HPDE6-E6E7 (cell line): Measurements from ENCODE around the gene PCSK6.
"Not testable (repeated sequence)": the region's sequence is repeated elsewhere in the genome, so short reads cannot be mapped to it uniquely, and the experiment has no call there.

Experiments used
- DNase-seq: peaks from one replicate; pipeline ENCODE4 v3.0.0; 2011; ENCODE audit warnings: missing footprints; ENCODE audit errors: extremely low spot score

PCSK6 gene

DNA sequence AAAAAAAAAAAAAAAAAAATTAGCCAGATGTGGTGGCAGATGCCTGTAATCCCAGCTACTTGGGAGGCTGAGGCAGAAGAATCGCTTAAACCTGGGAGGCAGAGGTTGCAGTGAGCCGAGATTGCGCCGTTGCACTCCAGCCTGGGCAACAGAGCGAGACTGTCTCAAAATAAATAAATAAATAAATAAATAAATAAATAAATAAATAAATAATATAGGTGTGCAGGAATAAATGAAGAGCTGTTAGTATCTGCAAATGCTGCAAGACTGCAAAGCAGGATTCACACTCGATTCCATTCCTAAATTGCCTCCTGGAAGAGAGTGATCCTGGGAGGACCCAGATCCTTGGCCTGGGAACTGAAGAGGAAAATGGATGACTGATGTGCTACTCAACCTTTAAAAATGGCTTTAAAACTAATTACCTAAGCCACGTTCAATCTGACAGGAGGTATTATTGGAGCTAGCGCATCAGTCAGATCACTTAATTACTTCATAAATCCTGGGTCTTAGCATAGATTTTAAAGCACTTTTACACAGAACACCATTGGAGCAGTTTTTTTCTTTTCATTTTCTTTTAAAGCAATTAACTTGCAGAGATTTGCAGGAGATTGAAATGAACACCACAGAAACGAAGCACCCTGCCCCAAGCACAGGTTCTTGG, 132.9 kb downstream of the PCSK6 start:
- not testable (repeated sequence) for DNase-seq

DNA sequence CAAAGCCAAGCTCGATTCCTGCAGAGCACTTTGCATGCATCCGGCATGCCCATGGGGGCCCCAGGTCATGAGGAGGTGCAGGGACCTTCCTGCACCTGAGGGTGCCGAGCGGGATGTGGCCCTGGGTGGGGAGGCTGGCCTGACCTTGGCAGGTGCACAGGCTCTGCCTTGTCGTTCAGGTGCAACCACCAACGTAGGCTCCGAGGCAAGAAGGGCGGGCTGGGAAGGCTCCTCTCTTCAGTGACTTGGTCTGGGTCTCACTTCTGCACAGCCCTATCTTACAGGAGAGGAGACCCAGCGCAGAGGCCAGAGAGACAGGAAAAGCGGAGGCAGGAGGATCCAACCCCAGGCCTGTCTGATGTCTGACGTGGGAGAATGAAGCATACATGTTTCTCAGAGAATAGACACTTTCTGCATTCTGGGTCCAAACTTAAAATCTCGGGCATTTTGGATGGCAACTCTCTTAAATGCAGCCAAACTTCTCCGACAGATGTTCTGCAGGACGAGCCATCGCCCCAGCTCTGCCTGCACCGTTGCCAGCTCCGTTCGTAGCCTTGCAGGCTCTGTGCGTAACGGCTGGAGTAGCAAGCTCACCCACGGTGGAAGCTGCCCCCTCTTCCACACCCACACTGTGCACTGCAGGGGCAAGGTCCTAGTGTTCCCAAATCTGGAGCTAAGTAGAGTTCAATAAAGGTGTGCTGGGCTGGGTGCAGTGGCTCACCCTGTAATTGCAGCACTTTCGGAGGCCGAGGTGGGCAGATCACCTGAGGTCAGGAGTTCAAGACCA, 133.6 kb downstream of the PCSK6 start:
- no peak for DNase-seq

GRCh38 chr15:101354891-101355623, 134.4 kb downstream of the PCSK6 start:
- no peak for DNase-seq

- DNase-seq = no peak
Measured at GRCh38 chr15:101353240-101353639, 136.3 kb downstream of the PCSK6 start.

DNA sequence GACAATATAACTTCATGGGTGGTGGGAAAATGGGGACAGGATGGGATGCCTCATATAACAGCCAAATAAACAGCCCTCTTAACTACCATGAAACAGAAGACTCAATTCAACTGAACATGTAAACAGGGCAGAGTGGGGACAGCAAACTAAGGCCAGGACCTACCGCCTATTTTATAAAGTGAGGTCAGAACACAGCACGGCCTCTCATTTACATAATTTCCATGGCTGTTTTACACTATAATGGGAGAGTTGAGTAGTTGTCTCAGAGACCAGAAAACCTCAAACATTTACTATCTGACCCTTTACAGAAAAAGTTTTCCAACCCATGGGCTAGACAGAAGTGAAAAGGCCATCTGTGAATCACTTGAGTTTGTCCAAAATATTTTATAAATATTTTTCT, 137.8 kb downstream of the PCSK6 start:
- DNase-seq = no peak

- DNase-seq = peak; percentile 32
Measured at GRCh38 chr15:101349047-101349951, 140.2 kb downstream of the PCSK6 start.

DNA sequence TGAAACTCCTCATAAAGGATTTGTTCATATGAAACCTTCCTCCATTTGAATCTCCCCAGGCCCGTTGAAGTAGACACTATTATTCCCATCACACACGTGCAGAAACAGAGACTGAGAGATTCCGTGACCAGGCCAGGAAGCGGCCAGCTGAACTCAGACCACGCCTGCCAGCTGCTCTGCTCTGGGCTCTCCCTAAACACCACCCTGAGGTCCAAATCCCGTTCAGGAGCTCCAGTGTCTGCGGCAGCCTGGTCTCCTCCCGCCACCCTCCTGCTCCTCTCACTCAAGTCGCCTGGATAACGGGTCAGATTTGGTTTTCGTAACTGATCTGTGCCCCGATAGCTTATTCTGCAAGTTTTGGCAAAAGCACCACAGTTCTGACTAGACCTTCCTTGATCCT, 140.9 kb downstream of the PCSK6 start:
- DNase-seq = no peak

DNA sequence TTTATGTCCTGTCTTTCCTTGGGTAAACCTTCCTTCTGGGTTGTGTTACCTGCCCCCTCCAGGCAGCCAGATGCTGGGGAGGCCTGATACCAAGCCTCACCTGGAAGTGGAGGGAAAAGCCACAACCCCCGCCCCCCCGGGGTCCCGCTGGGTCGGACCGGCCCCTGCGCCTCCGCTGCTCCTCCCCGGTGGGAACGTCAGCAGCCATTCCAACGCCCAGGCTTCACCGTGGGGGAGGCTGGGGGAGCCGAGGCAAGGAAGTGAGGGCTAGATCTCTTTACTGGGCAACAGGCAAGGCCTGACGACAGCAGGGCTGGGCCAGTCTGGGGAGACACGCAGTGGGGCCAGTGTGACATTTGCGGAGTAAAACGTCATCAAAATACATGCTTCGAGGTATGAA, 141.5 kb downstream of the PCSK6 start:
- no peak for DNase-seq

- DNase-seq = no peak
Measured at GRCh38 chr15:101347454-101347853, 142.1 kb downstream of the PCSK6 start.

DNA sequence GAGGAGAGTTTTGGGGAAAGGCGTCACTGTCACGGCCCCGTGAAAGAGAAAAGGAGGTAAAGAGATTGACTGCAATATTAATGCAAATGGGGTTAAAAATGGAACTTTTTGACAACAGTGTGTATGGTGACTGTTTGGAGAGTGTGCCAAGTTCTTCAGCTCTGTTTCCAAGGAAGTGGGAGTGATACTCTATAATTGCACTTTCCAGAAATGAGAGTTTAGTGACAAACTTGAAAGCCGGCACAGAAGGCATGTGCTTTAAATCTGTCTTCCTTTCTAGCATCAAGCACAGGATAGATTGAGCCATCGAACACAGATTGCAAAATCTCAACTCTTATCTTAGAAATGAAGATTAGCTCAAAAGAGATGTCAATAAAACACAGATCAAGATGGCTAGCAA, 142.6 kb downstream of the PCSK6 start:
- no peak for DNase-seq

DNA sequence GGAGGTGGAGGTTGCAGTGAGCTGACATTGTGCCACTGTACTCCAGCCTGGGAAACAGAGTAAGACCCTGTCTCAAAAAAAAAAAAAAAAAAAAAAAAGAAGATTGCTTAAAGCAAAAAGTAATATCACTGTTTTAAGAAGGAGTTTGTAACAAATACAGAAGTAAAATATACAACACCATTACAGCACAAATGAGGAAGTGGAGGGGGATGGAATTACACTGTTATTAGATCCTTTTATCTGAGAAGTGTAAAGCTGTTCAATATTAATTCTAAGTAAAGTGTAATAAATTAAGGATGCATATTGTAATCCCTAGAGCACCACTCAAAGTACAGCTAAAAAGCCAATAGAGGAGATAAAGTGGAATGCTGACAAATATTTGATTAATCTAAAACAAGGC, 147.5 kb downstream of the PCSK6 start:
- no peak for DNase-seq

DNA sequence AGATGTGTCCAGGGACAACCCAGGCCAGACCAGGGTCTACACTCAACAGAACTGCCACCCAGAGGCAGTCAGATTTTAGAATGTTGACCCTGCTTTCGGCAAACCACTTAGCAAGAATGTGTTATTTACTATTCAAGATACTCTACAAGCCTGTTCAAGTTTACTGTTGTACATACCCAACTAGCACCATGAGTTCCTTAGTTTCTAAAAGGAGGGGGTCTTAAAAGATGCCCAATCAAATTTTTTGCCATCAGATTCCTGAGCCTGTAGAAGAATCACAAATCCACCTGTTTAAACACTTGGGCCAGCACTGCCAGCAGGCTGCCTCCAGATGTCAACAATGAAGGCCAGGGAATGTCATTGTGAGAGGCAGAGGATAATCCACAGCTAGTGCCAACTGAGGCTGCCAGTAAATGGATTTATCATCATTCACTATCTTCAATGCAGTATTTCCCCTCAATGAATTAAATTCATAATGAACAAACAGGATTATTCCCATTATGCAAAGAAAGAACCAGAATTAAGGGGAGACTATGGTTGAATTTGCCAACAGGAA, 150.9 kb downstream of the PCSK6 start:
- no peak for DNase-seq

DNA sequence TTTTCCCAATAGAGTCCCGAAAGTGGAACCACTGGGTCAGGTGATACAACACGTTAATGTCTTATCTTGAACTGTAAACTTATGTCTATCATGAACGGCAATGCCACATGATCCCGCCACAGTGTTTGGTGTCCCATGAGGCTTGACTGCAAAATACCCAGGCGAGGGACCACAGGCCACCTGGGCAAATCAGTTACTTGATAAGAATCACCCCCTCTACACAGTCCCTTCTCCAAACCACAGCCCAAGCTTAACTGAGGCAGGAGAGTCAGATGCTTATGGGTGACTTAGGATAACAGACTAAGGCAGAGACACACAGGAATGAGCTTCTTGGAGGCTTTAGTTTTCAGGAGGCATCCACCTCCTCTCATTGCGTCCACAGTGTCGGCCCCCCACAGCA, 151.5 kb downstream of the PCSK6 start:
- DNase-seq = no peak

DNA sequence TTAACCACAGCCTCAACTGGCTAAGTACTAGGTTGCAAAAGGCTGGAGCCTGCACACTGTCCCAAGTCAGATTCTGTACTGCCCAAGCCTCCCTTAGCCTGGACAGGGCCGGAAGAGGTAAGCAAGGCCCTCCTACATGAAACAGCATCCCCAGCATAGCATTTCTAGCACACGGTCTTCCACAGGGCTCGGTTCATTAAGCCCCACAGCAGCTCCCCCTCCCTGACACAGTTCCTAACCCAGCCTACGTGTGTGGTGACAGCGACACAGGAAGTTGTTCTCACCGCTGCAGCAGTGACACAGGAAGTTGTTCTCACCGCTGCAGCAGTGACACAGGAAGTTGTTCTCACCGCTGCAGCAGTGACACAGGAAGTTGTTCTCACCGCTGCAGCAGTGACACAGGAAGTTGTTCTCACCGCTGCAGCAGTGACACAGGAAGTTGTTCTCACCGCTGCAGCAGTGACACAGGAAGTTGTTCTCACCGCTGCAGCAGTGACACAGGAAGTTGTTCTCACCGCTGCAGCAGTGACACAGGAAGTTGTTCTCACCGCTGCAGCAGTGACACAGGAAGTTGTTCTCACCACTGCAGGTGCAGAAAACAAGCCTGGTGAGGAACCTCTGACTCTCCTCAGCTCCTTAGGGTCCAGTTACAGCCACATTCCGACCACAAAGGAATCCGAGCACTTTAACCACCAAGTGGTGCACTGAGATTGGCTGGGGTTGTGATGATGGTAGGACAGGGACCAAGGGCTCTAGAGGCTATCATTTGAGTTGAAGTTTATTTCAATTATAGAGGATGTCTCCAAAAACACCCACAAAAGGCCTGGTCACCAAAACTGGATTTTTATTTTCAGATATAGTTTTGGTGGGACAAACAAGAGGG, 155.4 kb downstream of the PCSK6 start:
- not testable (repeated sequence) for DNase-seq

DNA sequence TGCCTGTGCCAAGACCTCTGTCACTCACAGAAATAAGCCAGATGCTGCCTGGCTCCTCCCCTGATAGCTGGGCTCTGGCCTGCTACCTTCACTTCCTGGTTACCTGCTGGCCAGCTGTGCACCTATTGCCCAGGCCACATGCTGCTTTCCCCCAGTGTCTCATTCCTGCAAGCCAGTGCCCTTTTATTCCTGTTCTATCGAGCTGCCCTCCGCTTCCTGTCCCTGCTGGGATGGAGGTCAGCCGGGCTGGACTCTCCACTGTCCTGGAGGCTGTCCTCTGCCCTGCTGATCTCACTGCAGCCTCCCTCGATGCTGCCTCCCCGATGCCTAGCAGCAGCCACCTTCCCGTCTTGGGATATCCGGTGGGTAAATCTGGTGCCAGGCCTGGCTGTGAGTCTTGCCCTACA, 157.4 kb downstream of the PCSK6 start:
- DNase-seq = no peak

DNA sequence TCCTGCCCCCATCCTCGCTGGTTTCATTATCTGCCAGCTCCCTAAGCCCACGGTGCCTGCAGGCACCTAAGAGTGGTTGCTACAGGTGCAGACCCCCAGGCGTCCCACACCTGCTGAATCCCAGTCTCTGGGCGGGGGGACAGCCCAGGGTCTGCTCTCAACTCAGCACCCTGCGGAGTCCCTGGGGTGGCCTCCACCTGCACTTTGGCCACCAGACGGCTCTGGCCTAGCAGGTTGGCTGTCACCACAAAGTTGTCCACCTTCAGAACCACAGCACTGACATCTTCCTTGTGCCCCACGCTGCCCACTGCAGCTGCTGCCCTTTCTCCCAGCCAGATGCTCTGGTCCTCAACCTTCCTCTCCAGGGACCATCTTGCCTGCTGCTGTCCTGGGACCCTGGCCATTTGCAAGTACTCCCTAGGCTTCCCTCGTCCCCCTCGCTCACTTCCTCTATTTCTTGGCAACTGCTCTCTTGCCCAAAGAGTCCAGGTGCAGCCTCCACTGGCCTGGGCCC, 159.6 kb downstream of the PCSK6 start:
- no peak for DNase-seq

DNA sequence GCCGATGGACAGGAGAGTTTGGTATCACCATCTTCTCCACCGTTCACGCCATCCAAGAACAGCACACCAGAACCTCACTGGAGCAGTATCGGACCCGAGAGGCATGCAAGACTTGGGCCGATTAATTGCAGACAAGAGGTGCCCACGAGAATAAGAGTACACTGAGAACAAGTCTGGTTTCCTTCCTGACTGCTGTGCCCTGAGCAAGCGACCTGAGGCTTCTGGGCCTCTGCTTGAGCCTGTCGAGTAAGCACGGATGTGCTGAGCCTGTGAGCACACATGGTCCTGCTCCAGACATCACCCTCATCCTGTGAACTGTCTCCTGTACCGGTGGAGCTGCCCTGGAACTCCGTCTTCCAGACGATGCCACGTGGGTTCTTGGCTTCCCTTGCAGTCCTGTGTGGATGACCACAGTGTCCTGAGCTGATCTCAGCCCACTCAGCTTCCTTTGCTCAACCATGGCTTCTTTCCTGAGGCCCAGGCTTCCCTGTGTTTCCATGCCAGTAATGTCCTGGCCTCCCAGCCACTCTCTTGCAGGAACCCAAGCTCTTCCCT, 160.1 kb downstream of the PCSK6 start:
- no peak for DNase-seq

- no peak for DNase-seq
Measured at GRCh38 chr15:101328001-101328400, 161.5 kb downstream of the PCSK6 start.

DNA sequence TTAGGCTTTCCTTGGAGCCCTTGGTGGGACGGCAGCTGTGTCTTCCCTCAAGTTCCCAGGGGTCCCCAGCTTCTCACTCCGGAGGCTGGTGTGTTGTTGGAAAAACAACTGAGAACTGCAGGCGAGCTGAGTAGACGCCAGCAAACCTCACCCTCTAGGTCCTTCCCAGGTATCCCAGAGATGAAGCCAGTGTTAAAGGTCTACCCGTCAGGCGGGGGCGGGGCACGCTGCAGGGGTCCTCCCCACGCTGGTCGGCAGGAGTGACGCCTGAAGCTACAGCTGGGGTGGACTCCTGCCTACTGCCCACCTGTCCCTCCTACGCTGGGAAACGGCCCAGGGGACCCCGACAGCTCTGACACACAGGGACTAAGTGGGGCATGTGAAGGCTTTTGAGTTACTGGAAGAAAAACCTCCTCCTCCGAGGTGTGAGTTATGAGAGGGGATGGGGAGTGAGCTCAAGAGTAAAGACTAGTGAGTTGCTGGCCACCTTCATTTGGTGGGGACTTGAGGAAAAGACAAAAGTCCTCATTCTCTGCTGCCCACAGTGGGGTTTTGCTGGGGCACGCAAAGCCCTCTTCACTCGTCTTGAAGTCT, 162.3 kb downstream of the PCSK6 start:
- DNase-seq = no peak
